Transverse colon (tissue), 4 donors: Measurements from ENCODE around the gene CRYGD. TPM values are rescaled to one million over a fixed set of nuclear protein-coding genes. Genes with fewer than 3 reads are reported as not detected.

ENCODE experiments used
- DNase-seq: peaks from one replicate; pipeline ENCODE4 v3.0.0-alpha.2; 2019
- H3K27ac ChIP-seq, 4 donors: fragments of 200-600 bp; sonication (generic); 2 replicates each; pipeline ENCODE4 v1.5.1; 2016 to 2018; ENCODE audit warnings: inconsistent platforms in 4 of 4
- H3K27me3 ChIP-seq: fragments of 200-600 bp; sonication (generic); 2 replicates; pipeline ENCODE4 v1.5.1; 2017; ENCODE audit warnings: inconsistent platforms
- H3K36me3 ChIP-seq, 4 donors: fragments of 200-600 bp; sonication (generic); 2 replicates each; pipeline ENCODE4 v1.5.1; 2017 to 2019; ENCODE audit warnings: inconsistent platforms in 4 of 4
- H3K4me1 ChIP-seq, 4 donors: fragments of 200-600 bp; sonication (generic); 2 replicates each; pipeline ENCODE4 v1.5.1; 2017 to 2020; ENCODE audit warnings: inconsistent platforms in 4 of 4
- H3K4me3 ChIP-seq, 4 donors: fragments of 200-600 bp; sonication (generic); 1 replicate in 1 of 4; 2 replicates in 3 of 4; pipeline versions ENCODE4 v1.5.1 to v1.6.1; 2017 to 2019; ENCODE audit warnings: inconsistent platforms in 4 of 4
- H3K9me3 ChIP-seq, 2 donors: fragments of 200-600 bp; sonication (generic); 2 replicates each; pipeline ENCODE4 v1.5.1; 2017 to 2019; ENCODE audit warnings: inconsistent platforms in 2 of 2
- CTCF ChIP-seq, 5 experiments: fragments of 200-600 bp in 3 of 5; fragments of 450-650 bp in 2 of 5; sonication (generic) in 3 of 5; IDR thresholded peaks; 1 replicate in 2 of 5; 2 replicates in 3 of 5; pipeline ENCODE4 v1.5.1; 2016 to 2017; ENCODE audit warnings: antibody characterized with exemption in 5 of 5, inconsistent platforms in 3 of 5, mild to moderate bottlenecking in 2 of 5, moderate library complexity in 1 of 5
- EP300 ChIP-seq: sonication (generic); formaldehyde crosslinking; IDR thresholded peaks from one replicate; pipeline ENCODE4 v1.6.1; 2017; ENCODE audit warnings: antibody characterized with exemption, low read depth
- POLR2A ChIP-seq: fragments of 450-650 bp; IDR thresholded peaks from one replicate; pipeline ENCODE4 v1.6.1; 2016; ENCODE audit warnings: antibody characterized with exemption, mild to moderate bottlenecking, moderate library complexity
- POLR2AphosphoS5 ChIP-seq, 3 donors: sonication (generic); formaldehyde crosslinking; IDR thresholded peaks; one replicate each; pipeline ENCODE4 v1.6.1; 2016; ENCODE audit warnings: antibody characterized with exemption in 3 of 3
- WGBS, 2 donors: methylation state at CpG; one replicate each; pipeline ENCODE4 v1.1.5; 2018; ENCODE audit warnings: low coverage in 1 of 2; 5-methylcytosine and 5-hydroxymethylcytosine counted together
- in situ Hi-C, 4 donors: fragments of 200-750 bp; cut with MboI; loops; one replicate each; pipeline versions ENCODE4 v1.15.0 to v1.15.1; 2017; ENCODE audit warnings: low sequenced_read_pairs in 3 of 4, low pct_ligation_motif_present in 1 of 4, low pct_unique_long_range_greater_than_20kb in 1 of 4
- intact Hi-C: fragments of 100-400 bp; cut with DNase I; formaldehyde crosslinking; loops from one replicate; pipeline ENCODE4 v1.15.1; 2023; ENCODE audit warnings: low total_unique reads
- total RNA-seq, 4 donors: library from RNA; depleted of rRNA; stranded (reverse); fragments of >200 nt; gene quantifications; one replicate each; pipeline ENCODE4 v1.1.0, GENCODE V29; 2016

CRYGD gene
- total RNA-seq, 4 donors from 2014 or later, result not detected

- intact Hi-C loops, result no loop called here
- WGBS, 2 donors, result 67 to 79% methylated on average over 2 to 3 of the region's 3 CpGs
- Histone ChIP-seq H3K4me3 (no peak overlapping the region), H3K4me1 (no peaks in the 10 kb centered on the region), H3K27ac (no peak overlapping the region), H3K36me3 (no peaks in the 10 kb centered on the region), H3K9me3 (no peaks in the 10 kb centered on the region), H3K27me3 (no peaks in the 10 kb centered on the region)
- DNase-seq, result no peak
- no peak for TF ChIP-seq POLR2AphosphoS5 (IDR thresholded peaks at IDR 0.05)
- in situ Hi-C loops, result no loop called here
These were observed 27.0 kb downstream of the CRYGD start for GRCh38 chr2:208097313-208097712.

- intact Hi-C loops, result no loop called here
- in situ Hi-C loops, result no loop called here
- WGBS, 2 donors, result 81 to 88% methylated on average over 3 of the region's 3 CpGs
- DNase-seq, result no peak
- no peak for TF ChIP-seq POLR2A
- no peak for TF ChIP-seq CTCF (IDR thresholded peaks at IDR 0.05)
- no peak for TF ChIP-seq POLR2AphosphoS5 (IDR thresholded peaks at IDR 0.05)
- TF ChIP-seq EP300, result no peak
- no peak overlapping the region for H3K27ac ChIP-seq
- no peaks in the 10 kb centered on the region for H3K4me1 ChIP-seq
- H3K9me3 ChIP-seq, result no peaks in the 10 kb centered on the region
- no peaks in the 10 kb centered on the region for H3K36me3 ChIP-seq
- no peaks in the 10 kb centered on the region for H3K27me3 ChIP-seq
- no peak overlapping the region for H3K4me3 ChIP-seq
These were observed 28.2 kb downstream of the CRYGD start for GRCh38 chr2:208096080-208096479.

GRCh38 chr2:208093128-208093527, 31.2 kb downstream of the CRYGD start:
- intact Hi-C loops, result no loop called here
- Histone ChIP-seq H3K9me3 (peaks cover 0 to 3% of the 10 kb centered on the region in 2 donors), H3K4me3 (no peak overlapping the region), H3K27me3 (no peaks in the 10 kb centered on the region), H3K36me3 (no peaks in the 10 kb centered on the region), H3K4me1 (no peaks in the 10 kb centered on the region), H3K27ac (no peak overlapping the region)
- in situ Hi-C loops, result no loop called here
- no peak for DNase-seq
- TF ChIP-seq POLR2AphosphoS5 (IDR thresholded peaks at IDR 0.05) (no peak), POLR2A (no peak), CTCF (IDR thresholded peaks at IDR 0.05) (no peak), EP300 (no peak)

- in situ Hi-C loops, result no loop called here
- no peak overlapping the region for H3K27ac ChIP-seq
- intact Hi-C loops, result no loop called here
These were observed 32.1 kb downstream of the CRYGD start for GRCh38 chr2:208092093-208092832.

DNA sequence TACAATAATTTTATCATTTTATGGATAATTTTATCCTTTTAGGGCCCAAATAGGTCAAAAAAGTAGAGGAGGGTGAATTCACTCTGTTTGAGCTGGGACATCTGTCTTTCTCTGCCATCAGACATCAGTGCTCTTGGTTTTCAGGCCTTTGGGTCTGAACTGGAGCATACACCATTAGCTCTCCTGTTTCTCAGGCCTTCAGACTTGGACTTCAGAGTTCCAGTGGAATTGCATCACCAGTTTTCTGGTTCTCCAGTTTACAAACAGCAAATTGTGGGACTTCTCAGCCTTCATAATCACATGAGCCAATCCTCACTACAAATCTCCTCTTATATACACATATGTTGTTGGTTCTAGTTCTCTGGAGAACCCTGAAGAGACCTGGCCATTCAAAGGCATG, 33.9 kb downstream of the CRYGD start:
- Histone ChIP-seq H3K36me3 (no peaks in the 10 kb centered on the region), H3K27me3 (no peaks in the 10 kb centered on the region), H3K27ac (no peak overlapping the region), H3K4me3 (no peak overlapping the region), H3K4me1 (no peaks in the 10 kb centered on the region), H3K9me3 (peaks cover 0 to 3% of the 10 kb centered on the region in 2 donors)
- in situ Hi-C loops, result no loop called here
- DNase-seq, result no peak
- TF ChIP-seq POLR2AphosphoS5 (IDR thresholded peaks at IDR 0.05) (no peak), CTCF (IDR thresholded peaks at IDR 0.05) (no peak), EP300 (no peak), POLR2A (no peak)
- intact Hi-C loops, result no loop called here

More at GRCh38 chr2:208092093-208092832, 32.1 kb downstream of the CRYGD start:
- DNase-seq, result no peak
- WGBS, 2 donors, result 100% methylated on average over 1 of the region's 1 CpG; no CpG with 5 or more reads in 1 of the 2 donors
- Histone ChIP-seq H3K4me1 (no peaks in the 10 kb centered on the region), H3K9me3 (peaks cover 0 to 3% of the 10 kb centered on the region in 2 donors), H3K4me3 (no peak overlapping the region), H3K27me3 (no peaks in the 10 kb centered on the region), H3K36me3 (no peaks in the 10 kb centered on the region)
- TF ChIP-seq POLR2A, result no peak
